SK-N-MC (cell line): Measurements from ENCODE around the gene BICD2.

Experiments used
- EZH2 ChIP-seq: fragments of 200-600 bp; sonication (generic); IDR thresholded peaks from one replicate; pipeline ENCODE4 v1.6.1; 2017; ENCODE audit warnings: antibody characterized with exemption
- POLR2AphosphoS5 ChIP-seq: IDR thresholded peaks from 2 replicates; pipeline ENCODE4 v1.6.1; 2012; ENCODE audit warnings: mild to moderate bottlenecking, low read depth, low read length, borderline replicate concordance

DNA sequence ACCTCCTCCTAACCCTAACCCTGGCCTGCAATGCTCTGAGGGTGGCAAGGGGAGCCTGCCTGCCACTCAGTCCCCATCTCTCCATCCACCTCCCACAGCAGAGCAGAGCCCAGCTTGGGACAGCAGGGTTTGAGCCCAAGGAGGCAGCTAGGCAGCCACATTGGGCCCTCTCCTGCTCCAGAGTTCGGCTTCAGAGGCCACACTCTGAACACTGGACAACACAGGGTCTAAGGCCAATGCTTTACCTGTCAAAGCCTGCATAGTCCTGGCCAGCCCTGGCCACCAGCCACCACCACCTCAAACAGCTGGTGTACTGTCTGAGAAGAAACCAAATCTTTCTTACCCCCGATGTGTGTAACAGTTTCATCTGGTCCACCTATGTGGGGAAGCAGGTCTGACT lies 5.2 kb downstream of the BICD2 start:
- TF ChIP-seq EZH2, result no peak
- no peak for TF ChIP-seq POLR2AphosphoS5
